Measurements from ENCODE around the gene MPPE1. TPM values are rescaled to one million over a fixed set of nuclear protein-coding genes. Genes with fewer than 3 reads are reported as not detected.

The MPPE1 gene
- total and polyA plus RNA-seq, 12 donors: 18.3 to 45.9 (median 34.1) TPM

DNA sequence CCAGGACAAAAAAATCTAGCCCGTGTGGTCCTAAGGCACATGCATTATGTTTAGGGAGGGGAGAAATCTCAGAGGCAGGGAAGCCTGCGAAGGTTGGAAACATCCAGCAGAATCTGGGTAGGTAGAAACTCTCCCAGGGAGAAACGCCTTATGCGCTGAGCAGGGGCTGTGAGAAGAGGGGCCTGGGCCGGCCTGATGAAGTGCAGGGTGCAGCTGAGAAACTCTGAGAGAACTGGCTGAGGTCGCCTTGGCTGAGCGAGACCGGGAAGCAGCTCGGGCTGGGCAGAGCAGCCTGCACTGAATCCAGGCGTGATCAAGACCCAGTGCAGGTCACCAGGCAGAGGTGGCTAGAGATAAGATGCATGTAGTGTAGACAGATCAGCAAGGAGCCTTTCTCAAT is 41.8 kb downstream of the MPPE1 start:
- TF ChIP-seq, protein P1, sequence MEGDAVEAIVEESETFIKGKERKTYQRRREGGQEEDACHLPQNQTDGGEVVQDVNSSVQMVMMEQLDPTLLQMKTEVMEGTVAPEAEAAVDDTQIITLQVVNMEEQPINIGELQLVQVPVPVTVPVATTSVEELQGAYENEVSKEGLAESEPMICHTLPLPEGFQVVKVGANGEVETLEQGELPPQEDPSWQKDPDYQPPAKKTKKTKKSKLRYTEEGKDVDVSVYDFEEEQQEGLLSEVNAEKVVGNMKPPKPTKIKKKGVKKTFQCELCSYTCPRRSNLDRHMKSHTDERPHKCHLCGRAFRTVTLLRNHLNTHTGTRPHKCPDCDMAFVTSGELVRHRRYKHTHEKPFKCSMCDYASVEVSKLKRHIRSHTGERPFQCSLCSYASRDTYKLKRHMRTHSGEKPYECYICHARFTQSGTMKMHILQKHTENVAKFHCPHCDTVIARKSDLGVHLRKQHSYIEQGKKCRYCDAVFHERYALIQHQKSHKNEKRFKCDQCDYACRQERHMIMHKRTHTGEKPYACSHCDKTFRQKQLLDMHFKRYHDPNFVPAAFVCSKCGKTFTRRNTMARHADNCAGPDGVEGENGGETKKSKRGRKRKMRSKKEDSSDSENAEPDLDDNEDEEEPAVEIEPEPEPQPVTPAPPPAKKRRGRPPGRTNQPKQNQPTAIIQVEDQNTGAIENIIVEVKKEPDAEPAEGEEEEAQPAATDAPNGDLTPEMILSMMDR (IDR thresholded peaks at IDR 0.05): no peak
- Histone ChIP-seq H3K4me3 (no peak overlapping the region), H3K27ac (no peak overlapping the region), H3K27me3 (no peaks in the 10 kb centered on the region), H3K9me3 (no peaks in the 10 kb centered on the region), H3K36me3 (no peaks in the 10 kb centered on the region), H3K4me1 (no peaks in the 10 kb centered on the region)
- DNase-seq (no peak), ATAC-seq (no peak)
- 63 to 65% methylated on average over 10 of the region's 10 CpGs for WGBS, 2 donors
- intact Hi-C loops (cut with DNase I): loop anchor here in 1 of 10 donors (10.0 kb wide), 1 partner anchor 212 kb away; no protein-coding TSS in a partner anchor

DNA sequence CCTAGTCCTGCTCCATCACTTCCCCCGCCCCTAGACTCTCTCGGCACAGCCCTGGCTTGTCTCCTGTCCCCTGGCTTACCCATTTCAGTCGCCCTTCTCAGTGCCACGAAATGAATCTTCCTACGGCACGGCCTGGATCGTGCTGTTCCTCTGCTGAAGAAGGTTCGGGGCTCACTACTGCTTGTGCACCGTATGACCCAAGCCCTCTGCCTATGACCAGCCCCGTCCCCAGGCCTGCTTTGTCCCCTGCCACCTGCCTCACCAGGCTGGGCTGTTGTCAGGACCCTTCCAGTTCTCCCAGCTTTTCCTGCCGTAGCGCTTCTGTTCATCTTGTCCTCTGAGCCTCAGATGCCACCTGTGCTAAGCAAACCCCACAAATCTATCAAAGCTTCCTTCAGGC is 43.0 kb downstream of the MPPE1 start:
- intact Hi-C loops (cut with DNase I): loop anchor here in 1 of 10 donors (10.0 kb wide), 1 partner anchor 210 kb away; no protein-coding TSS in a partner anchor
- H3K4me3 ChIP-seq: no peak overlapping the region
- TF ChIP-seq, protein P1 (IDR thresholded peaks at IDR 0.05): no peak
- ATAC-seq: no peak
- H3K36me3 ChIP-seq: no peaks in the 10 kb centered on the region
- no peaks in the 10 kb centered on the region for H3K9me3 ChIP-seq
- DNase-seq: no peak
- H3K27ac ChIP-seq: no peak overlapping the region
- WGBS, 2 donors: 88 to 91% methylated on average over 12 of the region's 12 CpGs
- H3K27me3 ChIP-seq: no peaks in the 10 kb centered on the region
- H3K4me1 ChIP-seq: peaks cover 0 to 6% (median 0%) of the 10 kb centered on the region in 9 donors

DNA sequence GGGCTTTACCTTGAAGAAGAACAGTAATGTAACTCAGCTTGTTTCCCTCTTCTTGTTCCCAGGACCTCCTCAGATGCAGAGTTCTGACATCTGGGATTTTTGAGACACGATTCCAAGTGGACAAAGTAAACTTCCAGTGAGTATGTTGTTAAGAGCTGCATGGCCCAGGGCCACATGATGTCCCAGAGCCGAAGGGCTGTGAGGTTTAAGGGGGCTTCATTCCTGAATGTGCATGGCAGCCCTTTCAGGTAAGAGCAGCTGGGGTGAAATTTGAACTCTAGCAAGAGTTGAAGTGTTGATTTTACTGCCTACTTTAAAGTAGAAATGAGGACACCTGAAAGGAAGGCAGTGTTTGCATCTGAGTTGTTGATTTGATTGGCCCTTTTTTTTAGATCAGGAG is 43.6 kb downstream of the MPPE1 start:
- H3K27ac ChIP-seq: no peak overlapping the region
- TF ChIP-seq, protein P1 (IDR thresholded peaks at IDR 0.05): no peak
- H3K36me3 ChIP-seq: no peaks in the 10 kb centered on the region
- no peaks in the 10 kb centered on the region for H3K27me3 ChIP-seq
- DNase-seq: no peak
- 73 to 92% methylated on average over 2 of the region's 2 CpGs for WGBS, 2 donors
- H3K4me1 ChIP-seq: peaks cover 0 to 12% (median 0%) of the 10 kb centered on the region in 9 donors
- no peak overlapping the region for H3K4me3 ChIP-seq
- intact Hi-C loops (cut with DNase I): loop anchor here in 1 of 10 donors (10.0 kb wide), 1 partner anchor 210 kb away; no protein-coding TSS in a partner anchor
- ATAC-seq: no peak
- no peaks in the 10 kb centered on the region for H3K9me3 ChIP-seq

DNA sequence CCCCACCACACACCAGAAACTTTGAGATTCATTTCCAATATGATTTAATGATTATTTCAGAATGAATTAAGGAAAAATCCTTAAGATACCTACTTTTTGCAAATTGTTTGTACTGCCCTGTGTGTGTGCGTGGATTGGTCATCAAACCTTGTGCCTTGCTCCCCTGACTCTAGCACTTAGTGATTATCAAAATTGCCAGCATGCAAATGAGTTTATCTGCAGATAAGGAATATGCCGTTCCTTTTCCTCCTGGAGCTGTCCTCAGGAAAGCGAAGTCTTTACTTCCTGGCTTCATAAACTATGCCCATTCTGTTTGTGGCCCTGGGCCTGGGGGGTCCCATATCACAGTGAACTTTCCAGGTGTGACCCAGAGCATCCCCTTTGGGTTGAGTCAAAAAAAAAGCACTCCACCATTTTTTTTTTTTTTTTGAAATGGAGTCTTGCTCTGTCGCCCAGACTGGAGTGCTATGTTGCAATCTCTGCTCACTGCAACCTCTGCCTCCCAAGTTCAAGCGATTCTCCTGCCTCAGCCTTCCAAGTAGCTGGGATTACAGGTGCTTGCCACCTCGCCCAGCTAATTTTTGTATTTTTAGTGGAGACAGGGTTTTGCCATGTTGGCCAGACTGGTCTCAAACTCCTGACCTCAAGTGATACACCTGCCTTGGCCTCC is 45.5 kb downstream of the MPPE1 start:
- WGBS, 2 donors: 72% methylated on average over 6 of the region's 6 CpGs
- intact Hi-C loops (cut with DNase I): loop anchor here in 1 of 10 donors (10.0 kb wide), 1 partner anchor 208 kb away; no protein-coding TSS in a partner anchor
- Histone ChIP-seq H3K4me3 (no peak overlapping the region), H3K27me3 (no peaks in the 10 kb centered on the region), H3K9me3 (no peaks in the 10 kb centered on the region), H3K36me3 (no peaks in the 10 kb centered on the region), H3K4me1 (peaks cover 0 to 26% (median 0%) of the 10 kb centered on the region in 9 donors), H3K27ac (no peak overlapping the region)
- no peak for ATAC-seq
- TF ChIP-seq, protein P1 (IDR thresholded peaks at IDR 0.05): no peak
- DNase-seq: no peak

Data from heart right ventricle (tissue), 16 donors.